GM21390 (cell line): Measurements from ENCODE around the gene RAC2.

Source experiments
- ATAC-seq: cut with Tn5 transposase; IDR thresholded peaks from one replicate; pipeline ENCODE4 v1.9.1; 2021; ENCODE audit not compliant: unreplicated experiment

Gene RAC2

GRCh38 chr22:37276776-37277175 lies 32.7 kb upstream of the RAC2 start:
- ATAC-seq = no peak

GRCh38 chr22:37275622-37276021 lies 31.6 kb upstream of the RAC2 start:
- ATAC-seq = no peak

- no peak for ATAC-seq
These were observed 31.1 kb upstream of the RAC2 start for GRCh38 chr22:37275134-37275533.

GRCh38 chr22:37274380-37274862 lies 30.4 kb upstream of the RAC2 start:
- ATAC-seq = no peak

GRCh38 chr22:37273846-37274225 lies 29.8 kb upstream of the RAC2 start:
- ATAC-seq = no peak

GRCh38 chr22:37273126-37273845 lies 29.2 kb upstream of the RAC2 start:
- ATAC-seq = no peak

- no peak for ATAC-seq
These were observed 27.0 kb upstream of the RAC2 start for GRCh38 chr22:37270928-37271650.

GRCh38 chr22:37269936-37270678 lies 26.0 kb upstream of the RAC2 start:
- no peak for ATAC-seq

GRCh38 chr22:37267661-37268413 lies 23.8 kb upstream of the RAC2 start:
- no peak for ATAC-seq

- ATAC-seq = no peak
These were observed 23.1 kb upstream of the RAC2 start for GRCh38 chr22:37267135-37267587.

GRCh38 chr22:37266581-37267134 lies 22.6 kb upstream of the RAC2 start:
- no peak for ATAC-seq

GRCh38 chr22:37263966-37264887 lies 20.2 kb upstream of the RAC2 start:
- no peak for ATAC-seq

GRCh38 chr22:37262346-37262745 lies 18.3 kb upstream of the RAC2 start:
- no peak for ATAC-seq

GRCh38 chr22:37260901-37261336 lies 16.9 kb upstream of the RAC2 start:
- ATAC-seq = no peak

- ATAC-seq = no peak
These were observed 16.2 kb upstream of the RAC2 start for GRCh38 chr22:37260155-37260795.

GRCh38 chr22:37259540-37260029 lies 15.5 kb upstream of the RAC2 start:
- no peak for ATAC-seq

GRCh38 chr22:37258753-37259401 lies 14.8 kb upstream of the RAC2 start:
- no peak for ATAC-seq

GRCh38 chr22:37258005-37258752 lies 14.1 kb upstream of the RAC2 start:
- no peak for ATAC-seq
